ENCODE measurements around the gene HMGXB4.
A peak's percentile ranks its signal among the peaks of the same experiment; 100 is the strongest.
"Not testable (repeated sequence)": the region's sequence is repeated elsewhere in the genome, so short reads cannot be mapped to it uniquely, and the experiment has no call there.

The HMGXB4 gene, protein sequence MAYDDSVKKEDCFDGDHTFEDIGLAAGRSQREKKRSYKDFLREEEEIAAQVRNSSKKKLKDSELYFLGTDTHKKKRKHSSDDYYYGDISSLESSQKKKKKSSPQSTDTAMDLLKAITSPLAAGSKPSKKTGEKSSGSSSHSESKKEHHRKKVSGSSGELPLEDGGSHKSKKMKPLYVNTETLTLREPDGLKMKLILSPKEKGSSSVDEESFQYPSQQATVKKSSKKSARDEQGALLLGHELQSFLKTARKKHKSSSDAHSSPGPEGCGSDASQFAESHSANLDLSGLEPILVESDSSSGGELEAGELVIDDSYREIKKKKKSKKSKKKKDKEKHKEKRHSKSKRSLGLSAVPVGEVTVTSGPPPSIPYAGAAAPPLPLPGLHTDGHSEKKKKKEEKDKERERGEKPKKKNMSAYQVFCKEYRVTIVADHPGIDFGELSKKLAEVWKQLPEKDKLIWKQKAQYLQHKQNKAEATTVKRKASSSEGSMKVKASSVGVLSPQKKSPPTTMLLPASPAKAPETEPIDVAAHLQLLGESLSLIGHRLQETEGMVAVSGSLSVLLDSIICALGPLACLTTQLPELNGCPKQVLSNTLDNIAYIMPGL

DNA sequence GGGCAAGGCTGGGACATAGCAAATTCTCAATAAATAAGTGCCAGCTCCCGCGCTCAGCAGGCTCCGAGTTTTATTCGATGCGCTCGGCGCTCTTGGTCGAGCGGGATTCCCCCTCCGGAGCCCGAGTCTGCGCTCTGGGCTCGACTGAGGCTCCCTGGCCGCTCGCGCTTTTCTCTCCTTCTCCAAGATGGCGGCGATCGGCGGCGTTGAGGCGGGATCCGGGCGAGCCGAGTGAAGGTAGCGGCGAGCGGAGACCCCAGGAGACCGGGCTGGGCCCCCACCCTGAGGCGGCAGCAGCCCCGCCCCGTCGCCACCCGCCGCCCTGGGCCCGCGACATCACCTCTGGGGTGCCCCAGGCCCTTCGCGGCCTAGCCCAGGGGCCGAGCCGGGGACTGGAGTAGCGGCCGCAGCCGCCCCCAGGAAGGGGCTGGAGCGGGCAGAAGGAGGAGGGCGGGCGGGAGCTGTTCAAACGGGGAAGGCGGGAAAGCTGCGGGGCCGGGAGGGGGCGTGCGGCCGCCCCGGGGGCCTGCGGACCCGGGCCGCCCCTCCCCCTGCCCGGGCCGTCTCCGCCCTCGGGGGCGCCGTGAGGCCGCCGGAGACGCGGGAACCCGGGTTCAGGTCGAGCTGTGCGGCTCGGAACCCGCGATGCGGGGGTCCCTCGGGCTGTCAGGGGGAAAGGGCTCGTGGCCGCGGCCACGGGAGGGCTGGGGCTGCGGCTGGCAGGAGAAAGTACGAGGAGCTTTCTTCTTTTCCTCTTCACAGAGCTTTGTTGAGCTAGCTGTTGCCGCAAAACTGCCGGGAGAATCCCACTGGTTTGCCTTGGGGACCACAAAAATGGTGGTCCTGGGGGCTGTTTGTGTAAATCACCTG lies at the start of gene HMGXB4:
TSS of gene HMGXB4 (plus strand) at position 173 of the 870 bp plus-strand sequence. CDS start 4,898 bp downstream, outside the sequence.
- DNase-seq: peak; percentile 94

DNA sequence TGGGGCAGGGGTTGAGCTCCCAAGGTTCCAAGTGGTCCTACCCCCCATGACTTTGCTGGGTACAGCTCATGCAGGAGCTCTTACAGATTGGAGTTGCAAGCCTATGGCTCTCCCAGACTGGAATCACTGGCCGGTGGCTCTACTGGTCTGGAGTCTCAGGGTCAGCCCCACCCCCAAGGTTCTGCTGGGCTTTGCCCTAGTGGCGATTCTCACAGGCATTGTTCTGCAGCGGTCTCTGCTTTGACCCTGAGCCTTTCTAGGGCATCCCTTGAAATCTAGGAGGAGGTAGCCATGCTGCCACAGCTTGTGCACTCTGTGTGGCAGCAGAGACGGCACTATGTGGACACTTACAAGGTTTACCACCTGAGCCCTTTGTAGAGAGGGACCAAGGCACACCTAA lies 49.3 kb upstream of the HMGXB4 start:
- no peak for DNase-seq

DNA sequence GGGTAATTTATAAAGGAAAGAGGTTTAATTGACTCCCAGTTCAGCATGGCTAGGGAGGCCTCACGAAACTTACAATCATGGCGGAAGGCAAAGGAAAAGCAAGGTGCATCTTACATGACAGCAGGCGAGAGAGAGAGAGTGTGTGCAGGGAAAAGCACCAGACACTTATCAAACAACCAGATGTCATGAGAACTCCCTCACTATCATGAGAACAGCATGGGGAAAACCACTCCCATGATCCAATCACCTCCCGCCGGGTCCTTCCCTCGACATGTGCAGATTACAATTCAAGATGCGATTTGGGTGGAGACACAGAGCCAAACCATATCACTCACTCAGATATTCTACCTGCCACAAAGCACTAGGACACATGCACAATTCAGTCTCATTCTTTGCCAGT lies 48.1 kb upstream of the HMGXB4 start:
- DNase-seq: no peak

DNA sequence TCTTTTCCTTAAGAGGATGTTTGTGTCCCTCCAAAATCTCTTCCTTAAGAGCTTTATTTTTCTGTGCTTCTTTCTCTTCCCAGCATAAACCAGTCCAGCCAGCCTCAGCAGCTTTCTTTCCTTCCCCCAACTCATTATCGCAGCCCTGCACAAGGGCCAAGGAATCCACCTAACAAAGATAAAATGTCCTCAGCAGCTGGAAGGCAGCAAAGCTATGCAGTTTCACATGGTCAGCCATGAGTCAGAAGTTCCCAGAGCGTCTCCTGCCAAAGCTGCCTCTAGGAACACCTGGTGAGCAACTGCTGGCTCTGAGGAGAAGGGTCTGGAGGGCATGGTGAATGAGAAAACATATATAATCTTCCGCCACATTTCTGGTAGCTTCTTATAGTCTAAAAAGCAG lies 45.3 kb upstream of the HMGXB4 start:
- DNase-seq: no peak

DNA sequence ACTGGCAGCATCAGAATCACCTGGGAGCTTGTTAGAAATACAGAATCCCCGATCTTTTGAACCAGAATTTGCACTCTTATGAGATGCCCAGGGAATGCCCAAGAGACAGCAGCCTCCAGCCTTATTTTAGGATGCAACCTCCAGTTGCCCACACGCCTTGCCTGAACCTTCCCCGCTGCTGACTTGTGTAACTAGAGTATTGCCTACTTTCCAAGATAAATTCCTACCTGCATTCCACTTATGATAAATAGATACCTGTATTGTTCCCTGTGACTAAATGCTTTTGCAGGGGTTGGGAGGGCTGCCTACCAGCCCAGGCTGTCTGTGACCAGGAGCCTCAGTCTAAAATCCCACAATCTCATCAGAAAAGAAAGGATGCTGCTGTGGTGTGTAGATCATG lies 44.3 kb upstream of the HMGXB4 start:
- no peak for DNase-seq

DNA sequence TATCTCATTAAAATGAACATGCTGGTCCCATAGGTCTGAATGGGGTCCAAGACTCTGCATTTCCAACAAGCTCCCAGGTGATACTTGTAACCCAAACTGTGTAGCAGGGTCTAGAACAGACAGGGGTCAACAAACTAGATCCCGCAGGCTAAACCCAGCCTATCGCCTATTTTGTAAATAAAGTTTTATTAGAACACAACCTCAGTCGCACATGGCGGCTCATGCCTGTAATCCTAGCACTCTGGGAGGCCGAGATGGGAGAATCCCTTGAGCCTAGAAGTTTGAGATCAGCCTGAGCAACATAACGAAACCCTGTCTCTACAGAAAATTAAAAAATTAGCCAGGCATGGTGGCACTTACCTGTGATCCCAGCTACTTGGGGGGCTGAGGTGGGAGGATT lies 42.3 kb upstream of the HMGXB4 start:
- DNase-seq: no peak

DNA sequence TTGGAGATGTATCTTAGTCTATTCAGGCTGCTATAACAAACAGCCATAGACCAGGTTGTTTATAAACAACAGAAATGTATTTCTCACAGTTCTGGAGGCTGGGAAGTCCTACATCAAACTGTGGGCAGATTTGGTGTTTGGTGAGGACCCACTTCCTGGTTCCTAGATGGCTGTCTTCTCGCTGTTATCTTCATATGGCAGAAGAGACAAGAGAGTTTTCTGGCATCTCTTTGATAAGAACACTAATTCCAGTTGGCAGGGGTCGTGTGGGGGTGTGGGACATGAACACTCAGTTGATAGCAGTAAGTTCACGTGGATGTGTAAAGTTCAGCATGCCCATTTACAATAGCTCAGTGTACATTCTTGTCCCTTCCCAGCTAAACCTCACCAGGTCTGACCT lies 41.3 kb upstream of the HMGXB4 start:
- no peak for DNase-seq

DNA sequence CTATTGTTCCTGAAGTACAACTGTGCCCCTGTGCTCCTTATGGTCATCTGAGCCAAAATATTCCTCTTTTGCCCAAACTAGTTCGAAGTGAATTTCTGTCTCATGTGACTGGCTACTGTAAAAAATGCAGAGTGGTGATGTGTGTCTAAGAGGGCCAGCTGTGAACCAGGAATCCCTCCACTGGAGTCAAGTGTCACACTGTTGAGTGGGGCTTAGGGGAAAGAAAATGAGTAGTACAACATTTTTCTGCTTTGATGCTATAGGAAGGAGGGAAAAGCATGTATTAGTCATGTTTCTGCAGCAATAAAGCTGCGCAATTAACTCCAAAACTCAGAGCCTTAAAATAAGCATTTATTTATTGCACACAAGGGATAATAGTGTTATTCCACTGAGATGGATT lies 39.8 kb upstream of the HMGXB4 start:
- DNase-seq: no peak

DNA sequence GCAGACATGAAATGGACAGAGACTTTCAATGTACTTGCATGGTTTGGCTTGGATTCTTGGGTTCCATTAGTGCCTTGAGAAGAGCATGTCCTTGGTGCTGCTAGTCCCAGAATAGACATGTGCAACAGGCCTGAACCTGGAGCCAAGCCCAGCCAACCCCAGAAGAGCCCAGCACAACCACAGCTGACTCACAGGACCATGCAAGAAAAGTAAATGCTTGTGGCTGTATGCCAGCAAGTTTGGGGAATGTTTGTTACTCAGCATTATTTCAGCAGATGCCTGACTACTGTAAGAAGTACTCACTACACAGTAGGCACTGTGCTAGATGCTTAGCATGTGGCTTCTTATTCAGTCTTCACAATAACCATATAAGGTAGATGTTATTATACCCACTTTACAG lies 39.2 kb upstream of the HMGXB4 start:
- no peak for DNase-seq

DNA sequence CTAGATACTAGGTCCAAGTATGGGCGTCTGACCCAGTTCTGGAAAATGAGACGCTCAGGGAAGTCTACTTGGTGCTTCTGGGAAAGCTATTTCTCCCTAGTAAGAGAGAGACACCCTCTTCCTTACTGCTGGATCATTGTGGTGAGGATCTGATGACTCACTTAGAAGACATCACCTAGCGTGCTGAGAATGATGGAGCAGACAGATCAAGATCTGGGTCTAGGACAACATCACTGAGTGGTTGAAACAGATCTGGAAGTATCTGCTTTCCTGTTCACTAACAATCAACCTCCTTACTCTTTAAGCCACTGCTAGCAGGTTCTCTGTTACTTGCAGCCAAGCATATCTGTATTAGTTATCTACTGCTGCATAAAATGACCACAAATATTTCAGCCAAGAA lies 38.3 kb upstream of the HMGXB4 start:
- no peak for DNase-seq

DNA sequence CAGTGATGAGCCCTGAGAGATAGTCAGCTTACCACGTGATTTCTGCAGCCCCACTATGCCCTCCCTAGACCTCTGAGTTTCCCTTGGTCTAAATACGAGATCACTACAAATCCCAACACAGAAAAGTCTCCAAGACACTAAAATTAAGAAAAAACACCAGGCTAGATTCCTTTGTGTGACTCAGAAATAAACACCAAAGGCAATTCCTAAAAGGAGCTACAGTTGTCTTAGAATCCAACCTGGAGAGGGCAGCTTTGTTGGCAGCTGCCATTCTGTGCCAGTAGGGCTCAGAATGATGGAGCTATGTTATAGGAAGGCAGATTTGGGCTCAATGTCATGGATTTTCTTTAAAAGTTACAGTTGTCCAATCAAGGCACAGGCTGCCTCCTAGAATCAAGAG lies 37.1 kb upstream of the HMGXB4 start:
- no peak for DNase-seq

DNA sequence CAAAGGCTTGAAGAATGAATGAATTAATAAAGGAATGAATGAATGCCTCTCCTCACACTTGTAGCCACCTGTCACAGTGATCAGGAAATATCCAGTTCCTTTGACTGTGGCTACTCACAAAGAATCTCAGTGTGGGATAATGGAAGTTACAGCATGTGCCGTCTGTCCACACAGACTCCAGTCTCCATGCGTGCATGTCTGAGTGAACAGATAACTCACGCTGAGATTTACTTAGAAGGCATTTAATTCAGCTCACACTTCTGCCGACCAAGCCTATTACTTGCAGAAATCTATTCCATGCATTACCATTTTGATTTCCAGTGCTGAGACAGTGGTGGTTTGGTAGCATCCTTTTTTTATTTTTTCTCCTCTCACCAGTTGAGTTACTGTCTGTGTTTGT lies 32.3 kb upstream of the HMGXB4 start:
- DNase-seq: no peak

DNA sequence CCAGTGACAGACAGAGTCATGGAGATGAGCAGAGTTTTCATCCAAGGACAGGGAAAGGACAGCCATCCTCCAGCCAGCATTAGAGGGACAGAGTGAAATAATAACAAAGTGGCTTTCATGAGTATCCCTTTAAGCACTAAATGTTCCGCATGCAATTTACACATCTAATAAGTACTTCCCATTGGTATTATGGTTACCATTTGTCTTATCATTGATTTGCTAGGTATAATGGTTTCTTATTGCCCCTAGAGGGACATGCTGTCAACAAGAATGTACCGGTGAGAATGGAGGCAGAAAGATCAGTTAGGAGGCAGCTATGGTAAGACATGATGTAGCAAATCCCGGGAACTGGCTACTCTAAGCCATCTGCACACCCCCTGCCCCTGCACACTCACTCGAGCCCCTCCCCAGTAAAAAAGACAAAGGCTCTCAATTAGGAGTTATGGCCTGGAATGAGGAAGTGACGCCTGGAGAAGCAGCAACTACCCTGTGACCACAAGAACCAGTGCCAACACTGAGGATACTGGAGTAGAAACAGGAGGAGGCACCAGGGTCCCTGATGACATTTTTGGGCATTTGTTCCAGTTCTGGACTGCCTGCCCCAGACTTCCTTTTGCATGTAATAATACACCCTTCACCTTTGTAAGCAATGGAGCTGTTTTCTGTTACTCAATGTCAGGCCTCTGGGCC lies 30.2 kb upstream of the HMGXB4 start:
- DNase-seq: no peak

DNA sequence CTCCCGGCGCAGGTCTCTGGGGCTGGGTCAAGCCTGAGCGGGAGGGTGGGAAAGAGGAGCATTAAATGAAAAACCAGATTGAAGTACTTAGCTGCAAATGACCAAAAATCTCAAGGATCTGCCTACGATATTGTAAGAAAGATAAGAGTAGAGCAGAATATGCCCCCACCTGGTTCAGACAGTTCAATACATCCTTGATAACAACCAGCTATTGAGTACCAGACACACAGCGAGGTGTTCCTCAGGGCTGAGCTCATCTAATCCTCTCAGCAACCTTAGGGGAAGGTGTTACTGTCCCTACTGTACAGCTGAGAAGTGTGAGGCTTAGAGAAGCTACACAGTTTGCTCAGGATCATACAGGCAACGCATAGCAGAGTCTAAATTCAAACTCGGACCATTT lies 27.4 kb upstream of the HMGXB4 start:
- DNase-seq: no peak

DNA sequence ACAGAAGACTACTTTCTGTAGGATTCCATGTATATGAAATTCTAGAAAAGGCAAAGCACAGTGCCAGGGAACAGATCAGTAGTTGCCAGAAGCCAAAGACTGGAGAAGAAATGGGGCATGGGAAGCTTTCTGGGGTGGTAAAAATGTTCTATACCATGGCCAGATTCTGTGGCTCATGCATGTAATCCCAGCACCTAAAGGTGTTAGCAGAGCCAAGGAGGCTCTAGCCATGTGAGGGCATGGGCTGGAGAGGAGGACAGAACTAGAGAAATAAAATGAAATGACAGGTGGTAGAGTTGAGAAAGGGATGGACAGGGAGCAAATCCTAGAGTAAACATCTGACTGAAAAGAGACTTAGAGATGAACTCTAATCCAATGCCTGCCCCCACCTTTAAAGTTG lies 26.9 kb upstream of the HMGXB4 start:
- DNase-seq: no peak

DNA sequence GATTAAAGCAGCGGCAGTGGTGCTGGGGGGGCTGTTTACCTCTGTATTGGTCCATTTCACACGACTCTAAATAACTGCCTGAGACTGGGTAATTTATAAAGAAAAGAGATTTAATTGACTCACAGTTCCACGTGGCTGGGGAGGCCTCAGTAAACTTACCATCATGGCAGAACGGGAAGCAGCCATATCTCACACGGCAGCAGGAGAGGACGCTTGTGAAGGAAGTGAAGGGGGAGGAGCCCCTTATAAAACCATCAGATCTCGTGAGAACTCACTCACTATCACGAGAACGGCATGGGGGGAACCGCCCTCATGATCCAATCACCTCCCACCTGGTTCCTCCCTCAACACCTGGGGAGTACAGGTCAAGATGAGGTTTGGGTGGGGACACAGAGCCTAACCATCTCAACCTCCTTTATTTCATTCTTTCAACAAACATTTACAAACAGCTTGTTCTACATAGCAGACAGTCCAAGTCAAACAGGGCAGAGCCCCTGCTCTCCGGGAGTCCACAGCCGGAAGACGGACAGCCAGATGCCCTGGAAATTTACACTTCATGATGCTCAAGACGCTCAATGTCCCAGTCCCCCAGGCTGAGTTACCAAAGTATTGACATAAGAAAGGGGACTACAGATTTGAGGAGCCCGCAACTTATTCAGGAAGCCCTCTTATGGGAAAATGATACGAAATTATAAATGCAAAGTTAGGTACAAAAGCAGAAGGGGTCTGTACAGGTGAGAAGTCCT lies 26.3 kb upstream of the HMGXB4 start:
- DNase-seq: no peak

DNA sequence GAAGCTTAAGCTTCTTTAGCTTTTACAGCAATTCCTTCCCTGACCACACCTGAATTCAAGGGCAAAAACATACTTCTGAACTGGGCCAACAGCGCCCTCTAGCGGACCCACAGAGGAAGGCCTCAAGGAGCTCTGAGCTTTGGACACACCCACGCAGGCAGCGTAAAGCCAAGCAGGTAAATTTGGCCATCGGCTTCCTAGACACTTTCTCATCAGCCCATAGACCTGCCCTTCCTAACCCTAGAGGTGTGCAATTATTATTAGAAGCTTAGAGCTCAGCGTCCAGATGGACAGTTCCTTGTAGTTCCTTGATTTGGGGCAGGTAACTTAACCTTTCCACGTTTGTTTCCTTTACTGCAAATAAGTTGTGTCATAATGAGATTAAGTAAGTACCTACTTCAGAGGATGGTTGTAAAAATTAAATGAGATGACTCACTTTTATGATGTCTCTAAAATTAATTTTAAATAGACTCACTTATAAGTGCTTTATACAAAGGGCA lies 25.7 kb upstream of the HMGXB4 start:
- DNase-seq: peak; percentile 86

DNA sequence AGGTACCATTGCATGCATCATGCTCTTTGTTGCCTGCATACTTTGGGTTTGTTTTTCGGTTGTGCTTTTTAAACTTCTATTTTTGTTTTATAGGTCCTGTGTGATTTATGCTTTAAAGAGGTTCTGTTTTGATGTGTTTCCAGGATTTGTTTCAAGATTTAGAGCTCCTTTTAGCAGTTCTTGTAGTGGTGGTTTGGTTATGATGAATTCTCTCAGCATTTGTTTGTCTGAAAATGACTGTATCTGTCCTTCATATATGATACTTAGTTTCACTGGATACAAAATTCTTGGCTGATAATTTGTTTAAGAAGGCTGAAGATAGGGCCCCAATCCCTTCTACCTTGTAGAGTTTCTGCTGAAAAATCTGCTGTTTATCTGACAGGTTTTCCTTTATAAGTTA lies 18.5 kb upstream of the HMGXB4 start:
- not testable (repeated sequence) for DNase-seq

DNA sequence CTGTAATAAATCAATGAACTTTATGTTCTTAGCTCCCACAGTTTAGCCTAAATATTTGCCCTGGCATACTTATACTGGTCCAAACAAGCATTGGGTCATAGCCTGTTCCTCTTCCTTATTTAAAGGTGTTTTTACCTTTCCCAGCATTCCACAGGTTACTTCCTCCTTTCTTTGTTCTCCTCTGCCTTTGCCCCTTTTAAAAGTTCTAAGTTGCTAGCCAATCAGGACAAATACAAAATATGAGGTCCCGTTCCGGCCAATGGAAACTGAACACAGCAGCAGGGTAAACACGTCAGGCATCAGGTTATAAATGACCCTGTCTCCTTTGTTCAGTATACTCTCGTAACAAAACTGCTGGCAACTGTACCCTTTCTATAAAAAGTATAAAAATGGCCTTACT lies 12.8 kb upstream of the HMGXB4 start:
- DNase-seq: not testable (repeated sequence)

DNA sequence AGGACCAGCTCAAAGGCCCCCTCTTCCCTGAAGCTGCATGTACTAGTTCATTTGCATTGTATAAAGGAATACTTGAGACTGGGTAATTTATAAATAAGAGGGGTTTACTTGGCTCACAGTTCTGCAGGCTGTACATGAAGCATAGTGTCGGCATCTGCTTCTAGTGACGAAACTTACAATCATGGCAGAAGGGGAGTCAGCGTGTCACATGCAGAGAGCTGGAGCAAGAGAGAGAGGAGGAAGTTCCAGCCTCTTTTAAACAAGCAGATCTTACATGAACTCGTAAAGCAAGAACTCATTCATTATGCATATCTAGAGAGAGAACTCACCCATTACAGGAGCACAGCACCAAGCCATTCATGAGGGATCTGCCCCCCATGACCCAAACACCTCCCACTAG lies 7.1 kb upstream of the HMGXB4 start:
- no peak for DNase-seq

DNA sequence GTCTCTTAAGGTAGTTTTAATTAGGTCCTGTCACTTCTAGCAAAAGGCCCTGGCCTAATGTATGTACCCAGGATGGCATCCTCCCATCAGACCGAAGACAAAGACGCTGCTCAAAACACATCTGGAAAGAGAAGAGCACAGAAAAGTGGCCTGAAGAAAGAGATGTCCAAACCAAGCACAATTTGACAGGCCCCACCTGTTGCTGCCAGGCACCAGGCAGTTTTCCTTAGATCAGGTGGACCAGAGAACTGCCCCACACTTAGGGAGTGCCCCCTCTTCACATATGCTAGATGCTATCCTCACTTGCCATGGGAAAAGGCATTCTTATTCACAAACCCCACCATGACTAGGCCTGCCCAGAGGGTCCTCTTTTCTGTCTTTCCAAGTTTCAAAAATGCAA lies 3.3 kb upstream of the HMGXB4 start:
- DNase-seq: no peak

DNA sequence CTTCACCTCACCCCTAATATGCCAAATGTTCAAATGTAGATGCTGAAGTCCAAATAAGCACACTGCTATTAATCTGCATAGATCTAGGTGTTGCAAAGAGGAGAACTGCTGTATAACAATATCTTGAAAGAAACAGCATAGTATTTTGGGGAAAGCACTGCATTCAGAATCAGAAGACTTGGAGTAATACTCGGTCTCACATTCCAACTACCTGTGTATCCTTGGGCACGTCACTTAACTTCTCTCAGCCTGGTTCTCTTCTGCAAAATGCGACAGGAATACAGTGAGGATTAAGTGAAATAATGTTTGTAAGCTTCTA lies 332 bp upstream of the HMGXB4 start:
- no peak for DNase-seq
